Gastroesophageal sphincter (tissue), 3 donors: ENCODE data around the gene YLPM1.

Source experiments
- CTCF ChIP-seq, 4 experiments: fragments of 200-600 bp in 2 of 4; fragments of 450-650 bp in 2 of 4; sonication (generic) in 1 of 4; IDR thresholded peaks; one replicate each; pipeline ENCODE4 v1.5.1; 2017 to 2019; ENCODE audit warnings: antibody characterized with exemption in 4 of 4, mild to moderate bottlenecking in 2 of 4, moderate library complexity in 2 of 4
- EP300 ChIP-seq: sonication (generic); formaldehyde crosslinking; IDR thresholded peaks from one replicate; pipeline ENCODE4 v1.6.1; 2017; ENCODE audit warnings: antibody characterized with exemption, mild to moderate bottlenecking
- POLR2A ChIP-seq, 2 donors: fragments of 450-650 bp; IDR thresholded peaks; one replicate each; pipeline ENCODE4 v1.6.1; 2017; ENCODE audit warnings: antibody characterized with exemption in 2 of 2, mild to moderate bottlenecking in 2 of 2, moderate library complexity in 1 of 2
- POLR2AphosphoS5 ChIP-seq: sonication (generic); formaldehyde crosslinking; IDR thresholded peaks from one replicate; pipeline ENCODE4 v1.6.1; 2017; ENCODE audit warnings: antibody characterized with exemption

- TF ChIP-seq CTCF (IDR thresholded peaks at IDR 0.05) (no peak), POLR2A (IDR thresholded peaks at IDR 0.05) (no peak), EP300 (no peak), POLR2AphosphoS5 (no peak)
These were observed 83.1 kb downstream of the YLPM1 start for GRCh38 chr14:74846168-74846567.
